ENCODE measurements around the gene TRDMT1. TPM values are rescaled to one million over a fixed set of nuclear protein-coding genes. Genes with fewer than 3 reads are reported as not detected.

The TRDMT1 gene, protein sequence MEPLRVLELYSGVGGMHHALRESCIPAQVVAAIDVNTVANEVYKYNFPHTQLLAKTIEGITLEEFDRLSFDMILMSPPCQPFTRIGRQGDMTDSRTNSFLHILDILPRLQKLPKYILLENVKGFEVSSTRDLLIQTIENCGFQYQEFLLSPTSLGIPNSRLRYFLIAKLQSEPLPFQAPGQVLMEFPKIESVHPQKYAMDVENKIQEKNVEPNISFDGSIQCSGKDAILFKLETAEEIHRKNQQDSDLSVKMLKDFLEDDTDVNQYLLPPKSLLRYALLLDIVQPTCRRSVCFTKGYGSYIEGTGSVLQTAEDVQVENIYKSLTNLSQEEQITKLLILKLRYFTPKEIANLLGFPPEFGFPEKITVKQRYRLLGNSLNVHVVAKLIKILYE
- total RNA-seq: 1 to 10 TPM; 7.3 to 7.5 TPM

DNA sequence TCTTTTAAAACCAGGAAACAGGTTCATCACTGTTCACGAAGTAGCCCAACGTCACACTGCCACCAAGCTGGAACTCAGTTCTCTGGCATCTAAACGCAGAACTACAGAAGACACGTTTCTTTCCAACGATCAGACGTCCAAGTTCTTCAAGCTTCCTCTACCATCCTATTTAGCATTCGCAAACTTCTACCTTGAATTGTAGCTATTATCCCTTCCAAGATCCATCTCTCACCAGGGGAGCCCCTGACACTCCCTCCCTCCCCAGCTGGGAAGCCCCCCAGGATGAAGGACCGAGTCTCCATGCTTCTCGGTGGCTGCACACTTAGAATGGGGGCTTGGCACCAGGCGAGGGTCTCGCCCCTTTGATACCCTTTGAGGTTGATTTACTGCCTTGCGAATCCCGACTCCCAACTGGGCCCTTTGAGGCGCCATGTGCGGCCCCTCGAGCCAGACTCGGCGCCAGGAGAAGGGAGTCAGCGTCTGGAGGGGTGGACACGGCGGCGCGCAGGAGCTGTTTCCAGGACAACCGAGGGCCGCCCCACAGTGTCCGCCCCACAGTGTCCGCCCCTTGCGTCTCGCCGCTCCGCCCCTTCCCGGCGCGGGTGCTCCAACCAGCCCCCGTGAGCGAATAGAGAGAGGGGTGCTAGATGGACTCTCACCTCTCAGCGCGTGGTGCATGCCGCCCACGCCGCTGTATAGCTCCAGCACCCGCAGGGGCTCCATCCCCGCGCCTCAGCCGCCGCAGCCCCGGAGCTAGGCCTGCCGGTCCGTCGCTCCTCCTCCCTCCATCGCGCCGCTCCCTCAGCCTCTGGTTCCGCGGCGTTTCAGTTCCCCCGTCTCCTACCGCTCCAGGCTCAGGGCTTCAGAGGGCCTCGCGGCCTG lies at the start of gene TRDMT1:
Gene TRDMT1, minus strand, starts transcription at position 761 of the 882 bp plus-strand sequence. Its CDS starts 38 bp downstream, at position 723.
- H3K9me3 ChIP-seq: no peaks in the 10 kb centered on the region
- peak; percentile 99 for ATAC-seq
- H3K27ac ChIP-seq: peak within 1 kb of the TSS; percentile 88 to 96 (median 94)
- TF ChIP-seq CTCF (IDR thresholded peaks at IDR 0.05) (peak in 3 of 7 experiments; percentile 3 to 17 (median 8)), POLR2A (IDR thresholded peaks at IDR 0.05) (peak; percentile 71 to 87 (median 81))
- H3K4me3 ChIP-seq: peak within 1 kb of the TSS; percentile 50 to 79
- intact Hi-C loops (cut with DNase I): no loop called here
- DNase-seq: peak; percentile 86 to 90 (median 89)
- no peaks in the 10 kb centered on the region for H3K36me3 ChIP-seq (replicated peaks in 1 of 2; ENCODE audit: insufficient read depth in 1 of 2, low read depth in 2 of 2)
- peaks cover 15% of the 10 kb centered on the region for H3K4me1 ChIP-seq
- WGBS, 2 donors: 0 to 1% methylated on average over 36 to 59 of the region's 60 CpGs
- no peaks in the 10 kb centered on the region for H3K27me3 ChIP-seq

GRCh38 chr10:17250736-17251135 lies 49.3 kb upstream of the TRDMT1 start:
- Histone ChIP-seq H3K9me3 (peaks cover 0 to 3% (median 0%) of the 10 kb centered on the region in 3 donors), H3K4me3 (no peak overlapping the region), H3K4me1 (no peaks in the 10 kb centered on the region), H3K27me3 (no peaks in the 10 kb centered on the region), H3K27ac (no peak overlapping the region), H3K36me3 (replicated peaks in 1 of 2; ENCODE audit: insufficient read depth in 1 of 2, low read depth in 2 of 2) (no peaks in the 10 kb centered on the region)
- no peak for TF ChIP-seq POLR2A (IDR thresholded peaks at IDR 0.05)
- TF ChIP-seq CTCF (IDR thresholded peaks at IDR 0.05): peak in 3 of 7 experiments; percentile 17 to 27 (median 22)
- intact Hi-C loops (cut with DNase I): no loop called here
- WGBS, 2 donors: 90 to 93% methylated on average over 2 of the region's 2 CpGs
- DNase-seq: peak in 1 of 4 donors; percentile 3
- no peak for ATAC-seq

DNA sequence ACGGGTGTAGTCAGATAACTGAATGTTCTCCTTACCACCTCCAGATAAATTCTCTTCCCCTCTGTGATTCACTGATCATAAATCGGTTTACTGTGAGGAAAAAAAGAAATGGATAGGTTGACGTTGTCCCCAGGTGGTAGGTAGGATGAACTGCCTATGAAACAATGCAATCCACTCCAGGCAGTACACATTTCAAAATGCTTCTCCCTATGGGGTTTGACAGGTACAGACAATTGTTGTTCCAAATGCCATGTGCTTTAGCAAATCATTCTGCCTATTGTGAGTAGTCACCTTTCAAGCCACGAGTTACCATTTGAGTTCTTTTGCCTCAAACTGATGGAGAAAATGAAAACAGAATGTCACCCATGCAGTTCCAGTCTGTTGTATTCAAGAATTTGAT lies 48.3 kb upstream of the TRDMT1 start:
- Histone ChIP-seq H3K4me3 (no peak overlapping the region), H3K27me3 (no peaks in the 10 kb centered on the region), H3K36me3 (replicated peaks in 1 of 2; ENCODE audit: insufficient read depth in 1 of 2, low read depth in 2 of 2) (no peaks in the 10 kb centered on the region), H3K27ac (no peak overlapping the region), H3K4me1 (no peaks in the 10 kb centered on the region), H3K9me3 (peaks cover 0 to 3% (median 0%) of the 10 kb centered on the region in 3 donors)
- TF ChIP-seq CTCF (IDR thresholded peaks at IDR 0.05) (peak in 4 of 7 experiments; percentile 19 to 49 (median 39)), POLR2A (IDR thresholded peaks at IDR 0.05) (no peak)
- ATAC-seq (no peak), DNase-seq (no peak)
- intact Hi-C loops (cut with DNase I): no loop called here
- 27 to 34% methylated on average over 4 of the region's 4 CpGs for WGBS, 2 donors

DNA sequence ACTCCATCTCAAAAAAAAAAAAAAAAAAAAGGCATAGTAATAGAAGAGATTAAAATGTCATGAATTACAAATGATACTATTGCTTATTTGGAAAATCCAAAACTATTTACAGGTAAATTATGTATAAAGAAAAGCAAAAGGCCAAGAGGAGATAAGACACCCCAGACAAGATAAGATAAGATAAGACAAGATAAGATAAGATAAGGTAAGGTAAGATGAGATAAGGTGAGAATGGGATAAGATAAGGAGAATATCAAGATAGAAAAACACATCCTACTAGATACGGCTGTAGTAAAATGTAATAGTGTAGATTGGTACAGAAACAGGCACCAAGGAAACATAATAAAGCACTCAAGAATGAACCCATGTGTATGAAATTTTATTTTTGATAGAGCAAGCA lies 47.5 kb upstream of the TRDMT1 start:
- peak; percentile 35 for ATAC-seq
- H3K9me3 ChIP-seq: peaks cover 0 to 3% (median 0%) of the 10 kb centered on the region in 3 donors

More for the DNA sequence above, 47.5 kb upstream of the TRDMT1 start:
- H3K4me3 ChIP-seq: no peak overlapping the region
- intact Hi-C loops (cut with DNase I): no loop called here
- no peaks in the 10 kb centered on the region for H3K4me1 ChIP-seq
- no peak overlapping the region for H3K27ac ChIP-seq
- no peaks in the 10 kb centered on the region for H3K27me3 ChIP-seq
- no peak for DNase-seq
- no peaks in the 10 kb centered on the region for H3K36me3 ChIP-seq (replicated peaks in 1 of 2; ENCODE audit: insufficient read depth in 1 of 2, low read depth in 2 of 2)
- TF ChIP-seq CTCF (IDR thresholded peaks at IDR 0.05): no peak
- no peak for TF ChIP-seq POLR2A (IDR thresholded peaks at IDR 0.05)
- 44 to 60% methylated on average over 1 of the region's 1 CpG for WGBS, 2 donors
